Spleen (tissue), 11 donors: Measurements from ENCODE around the gene CIRBP. TPM values are rescaled to one million over a fixed set of nuclear protein-coding genes. Genes with fewer than 3 reads are reported as not detected.

ENCODE experiments used
- DNase-seq: peaks from one replicate; pipeline ENCODE4 v3.0.0-alpha.2; 2020
- H3K27ac ChIP-seq, 8 donors: fragments of 200-600 bp; sonication (generic) in 7 of 8; 1 replicate in 4 of 8; 2 replicates in 4 of 8; pipeline versions ENCODE4 v1.5.0 to v1.8.0; 2016 to 2021; ENCODE audit warnings: inconsistent platforms in 4 of 8, mild to moderate bottlenecking in 4 of 8, moderate library complexity in 1 of 8
- H3K27me3 ChIP-seq, 7 donors: fragments of 200-600 bp; sonication (generic) in 6 of 7; replicated peaks in 1 of 7; 1 replicate in 4 of 7; 2 replicates in 3 of 7; pipeline versions ENCODE4 v1.5.0 to v1.8.0; 2016 to 2021; ENCODE audit warnings: inconsistent platforms in 3 of 7, mild to moderate bottlenecking in 1 of 7
- H3K36me3 ChIP-seq, 6 donors: fragments of 200-600 bp; sonication (generic) in 5 of 6; 1 replicate in 4 of 6; 2 replicates in 2 of 6; pipeline versions ENCODE4 v1.5.0 to v1.8.0; 2016 to 2021; ENCODE audit warnings: inconsistent platforms in 2 of 6
- H3K4me1 ChIP-seq, 6 donors: fragments of 200-600 bp; sonication (generic) in 5 of 6; 1 replicate in 3 of 6; 2 replicates in 3 of 6; pipeline versions ENCODE4 v1.5.0 to v1.8.0; 2016 to 2021; ENCODE audit warnings: inconsistent platforms in 3 of 6
- H3K4me3 ChIP-seq, 8 donors: fragments of 200-600 bp; sonication (generic) in 7 of 8; 1 replicate in 4 of 8; 2 replicates in 4 of 8; pipeline versions ENCODE4 v1.5.0 to v1.8.0; 2016 to 2021; ENCODE audit warnings: inconsistent platforms in 4 of 8, mild to moderate bottlenecking in 4 of 8, moderate library complexity in 2 of 8
- H3K9me3 ChIP-seq, 8 donors: fragments of 200-600 bp; sonication (generic) in 7 of 8; 1 replicate in 4 of 8; 2 replicates in 4 of 8; pipeline versions ENCODE4 v1.5.0 to v1.8.0; 2016 to 2021; ENCODE audit warnings: inconsistent platforms in 4 of 8
- CTCF ChIP-seq, 11 experiments: fragments of 200-600 bp in 7 of 11; fragments of 450-650 bp in 4 of 11; sonication (generic) in 4 of 11; IDR thresholded peaks in 8 of 11; conservative IDR thresholded peaks in 3 of 11; 1 replicate in 7 of 11; 2 replicates in 4 of 11; pipeline versions ENCODE4 v1.4.0 to v1.8.0; 2016 to 2021; ENCODE audit warnings: antibody characterized with exemption in 11 of 11, inconsistent platforms in 4 of 11, mild to moderate bottlenecking in 1 of 11
- POLR2A ChIP-seq, 3 donors: fragments of 450-650 bp; IDR thresholded peaks; one replicate each; pipeline ENCODE4 v1.5.1; 2017; ENCODE audit warnings: antibody characterized with exemption in 3 of 3, mild to moderate bottlenecking in 1 of 3
- POLR2AphosphoS5 ChIP-seq, 3 donors: sonication (generic); formaldehyde crosslinking; IDR thresholded peaks; one replicate each; pipeline ENCODE4 v1.5.1; 2017; ENCODE audit warnings: antibody characterized with exemption in 3 of 3
- WGBS, 5 donors: extraction: QIAGEN DNeasy Blood & Tissue Kit in 3 of 5; methylation state at CpG; one replicate each; pipeline versions ENCODE4 v1.1.5 to v1.1.7; 2013 to 2018; 5-methylcytosine and 5-hydroxymethylcytosine counted together
- intact Hi-C: fragments of 100-400 bp; cut with DNase I; formaldehyde crosslinking; loops from one replicate; pipeline ENCODE4 v1.15.0; 2023; ENCODE audit warnings: low total_unique reads
- polyA plus RNA-seq, 3 donors: library from polyadenylated mRNA; stranded (reverse); fragments of 200-250 nt; gene quantifications; one replicate each; pipeline ENCODE4 v1.2.1, GENCODE V29; 2013
- total RNA-seq, 7 donors: library from RNA; depleted of rRNA in 3 of 7; stranded (reverse); fragments of >200 nt in 3 of 7; fragmentation: NEBNext Ultra II Directional in 4 of 7; extraction: Animal tissue kit (Norgen Biotek cat#: 25700) in 4 of 7; gene quantifications; one replicate each; pipeline versions ENCODE4 v1.1.0 to v1.2.1, GENCODE V29; 2016 to 2021
- donor health status: healthy with polysubstance abuse.
- donor health status: DM: no; HTN: no; CAD: no; lungs with moderate emphysema.
- donor health status: DM: no; HTN: no; CAD: no.
- donor health status: Bipolar disorder and iron deficiency.
- donor health status: healthy.
- donor health status: DM: no; HTN: no; CAD: no.
- donor health status: DM: yes; HTN: yes; CAD: no.

Gene CIRBP
- total and polyA plus RNA-seq, 10 donors, result 333 to 894 (median 516) TPM

GRCh38 chr19:1275976-1276627 lies 7.0 kb downstream of the CIRBP start:
- 6 to 14% (median 9%) methylated on average over 23 to 43 of the region's 43 CpGs for WGBS, 5 donors
- H3K36me3 ChIP-seq, result peaks cover 10 to 81% (median 62%) of the 10 kb centered on the region in 6 donors
- H3K27me3 ChIP-seq, result no peaks in the 10 kb centered on the region
- H3K27ac ChIP-seq, result peak overlapping the region; percentile 92 to 100 (median 100)
- intact Hi-C loops, result loop anchor here (10.0 kb wide), 1 partner anchor 129 kb away; the partner anchor contains the start of genes DAZAP1 and GAMT
- DNase-seq, result no peak
- TF ChIP-seq POLR2AphosphoS5 (IDR thresholded peaks at IDR 0.05) (peak in 2 of 3 donors; percentile 0 to 83), POLR2A (IDR thresholded peaks at IDR 0.05) (no peak), CTCF (IDR thresholded peaks at IDR 0.05 in 8 of 11, conservative IDR thresholded peaks at IDR 0.05 in 3 of 11) (no peak)
- H3K4me3 ChIP-seq, result peak overlapping the region; percentile 42 to 83 (median 66)
- H3K4me1 ChIP-seq, result peaks cover 56 to 90% (median 68%) of the 10 kb centered on the region in 6 donors
- H3K9me3 ChIP-seq, result no peaks in the 10 kb centered on the region

GRCh38 chr19:1276628-1277022 lies 7.5 kb downstream of the CIRBP start:
- intact Hi-C loops, result loop anchor here (10.0 kb wide), 1 partner anchor 128 kb away; the partner anchor contains the start of genes DAZAP1 and GAMT

GRCh38 chr19:1277061-1277460 lies 7.9 kb downstream of the CIRBP start:
- Histone ChIP-seq H3K27ac (peak overlapping the region in 3 of 8 donors; percentile 100), H3K4me1 (peaks cover 47 to 81% (median 58%) of the 10 kb centered on the region in 6 donors), H3K27me3 (no peaks in the 10 kb centered on the region), H3K4me3 (no peak overlapping the region), H3K9me3 (no peaks in the 10 kb centered on the region), H3K36me3 (peaks cover 10 to 71% (median 52%) of the 10 kb centered on the region in 6 donors)
- 92 to 95% (median 93%) methylated on average over 15 of the region's 15 CpGs for WGBS, 5 donors
- peak; percentile 82 for DNase-seq
- TF ChIP-seq CTCF (IDR thresholded peaks at IDR 0.05 in 8 of 11, conservative IDR thresholded peaks at IDR 0.05 in 3 of 11), result no peak
- TF ChIP-seq POLR2AphosphoS5 (IDR thresholded peaks at IDR 0.05), result peak in 1 of 3 donors; percentile 47
- intact Hi-C loops, result loop anchor here (10.0 kb wide), 1 partner anchor 128 kb away; the partner anchor contains the start of genes DAZAP1 and GAMT

More at GRCh38 chr19:1276628-1277022, 7.5 kb downstream of the CIRBP start:
- H3K4me3 ChIP-seq, result peak overlapping the region; percentile 42 to 83 (median 66)
- peak; percentile 86 for DNase-seq
- TF ChIP-seq POLR2AphosphoS5 (IDR thresholded peaks at IDR 0.05), result no peak
- TF ChIP-seq POLR2A (IDR thresholded peaks at IDR 0.05), result no peak
- no peak for TF ChIP-seq CTCF (IDR thresholded peaks at IDR 0.05 in 8 of 11, conservative IDR thresholded peaks at IDR 0.05 in 3 of 11)
- no peaks in the 10 kb centered on the region for H3K27me3 ChIP-seq
- H3K27ac ChIP-seq, result peak overlapping the region in 6 of 8 donors; percentile 96 to 100 (median 100)
- peaks cover 10 to 75% (median 56%) of the 10 kb centered on the region in 6 donors for H3K36me3 ChIP-seq
- no peaks in the 10 kb centered on the region for H3K9me3 ChIP-seq
- H3K4me1 ChIP-seq, result peaks cover 51 to 85% (median 63%) of the 10 kb centered on the region in 6 donors
- WGBS, 5 donors, result 43 to 60% (median 50%) methylated on average over 10 of the region's 10 CpGs

GRCh38 chr19:1278074-1278473 lies 8.9 kb downstream of the CIRBP start:
- H3K4me3 ChIP-seq, result no peak overlapping the region
- H3K27me3 ChIP-seq, result peaks cover 0 to 6% (median 4%) of the 10 kb centered on the region in 7 donors
- intact Hi-C loops, result loop anchor here (10.0 kb wide), 1 partner anchor 127 kb away; the partner anchor contains the start of genes DAZAP1 and GAMT
- peaks cover 37 to 75% (median 50%) of the 10 kb centered on the region in 6 donors for H3K4me1 ChIP-seq
- H3K36me3 ChIP-seq, result peaks cover 8 to 61% (median 42%) of the 10 kb centered on the region in 6 donors
- 85 to 91% (median 91%) methylated on average over 12 of the region's 12 CpGs for WGBS, 5 donors
- DNase-seq, result no peak
- no peak overlapping the region for H3K27ac ChIP-seq
- TF ChIP-seq POLR2AphosphoS5 (IDR thresholded peaks at IDR 0.05) (no peak), POLR2A (IDR thresholded peaks at IDR 0.05) (no peak)
- no peaks in the 10 kb centered on the region for H3K9me3 ChIP-seq
